Mesodermal cell (in vitro differentiated cells): ENCODE data around the gene THOP1. TPM values are rescaled to one million over a fixed set of nuclear protein-coding genes. Genes with fewer than 3 reads are reported as not detected.

Experiments used
- H3K27ac ChIP-seq: 2 replicates; pipeline ENCODE4 v1.7.0; 2013; ENCODE audit warnings: mild to moderate bottlenecking, low read depth, low read length, moderate library complexity; ENCODE audit not compliant: severe bottlenecking
- H3K36me3 ChIP-seq: 2 replicates; pipeline ENCODE4 v1.7.1; 2013; ENCODE audit warnings: mild to moderate bottlenecking, low read length, moderate library complexity; ENCODE audit not compliant: control insufficient read depth, insufficient read depth
- H3K4me1 ChIP-seq: one replicate; pipeline ENCODE4 v1.7.1; 2013; ENCODE audit warnings: mild to moderate bottlenecking, low read length; ENCODE audit not compliant: insufficient read depth, control insufficient read depth, poor library complexity, severe bottlenecking
- H3K4me3 ChIP-seq: 2 replicates; pipeline ENCODE4 v1.7.0; 2013; ENCODE audit warnings: low read length, control low read depth, mild to moderate bottlenecking; ENCODE audit not compliant: insufficient read depth, poor library complexity, severe bottlenecking; ENCODE audit errors: extremely low read depth
- H3K9me3 ChIP-seq: 2 replicates; pipeline ENCODE4 v1.7.1; 2013; ENCODE audit warnings: mild to moderate bottlenecking, low read length, moderate library complexity; ENCODE audit not compliant: control insufficient read depth
- WGBS, 2 experiments: methylation state at CpG; one replicate each; pipeline ENCODE4 v1.1.5; 2013; ENCODE audit warnings: missing lambda C conversion rate in 2 of 2; ENCODE audit not compliant: insufficient coverage in 2 of 2; 5-methylcytosine and 5-hydroxymethylcytosine counted together
- polyA plus RNA-seq, 2 experiments: library from polyadenylated mRNA; stranded (reverse); fragments of 50-300 nt; gene quantifications; one replicate each; pipeline ENCODE4 v1.2.3, GENCODE V29; 2013

THOP1 gene
- polyA plus RNA-seq (2013, experiment 1 of 2) = 64.4 TPM
- 54.1 TPM for polyA plus RNA-seq (2013, experiment 2 of 2)

GRCh38 chr19:2785244-2785997 is at the start of gene THOP1:
Gene THOP1 (plus strand): TSS chr19:2785503. CDS start chr19:2785663, 160 bp downstream.
- 0% methylated on average over 50 to 55 of the region's 78 CpGs for WGBS, 2 experiments
- H3K4me3 ChIP-seq = peak within 1 kb of the TSS; percentile 93
- H3K27ac ChIP-seq = peak within 1 kb of the TSS; percentile 85
- H3K36me3 ChIP-seq = peaks cover 34% of the 10 kb centered on the region
- H3K4me1 ChIP-seq = peaks cover 18% of the 10 kb centered on the region
- H3K9me3 ChIP-seq = peaks cover 7% of the 10 kb centered on the region

GRCh38 chr19:2736550-2737190 is 48.6 kb upstream of the THOP1 start:
- Histone ChIP-seq H3K9me3 (peaks cover 5% of the 10 kb centered on the region), H3K27ac (no peak overlapping the region), H3K4me1 (no peaks in the 10 kb centered on the region), H3K4me3 (no peak overlapping the region), H3K36me3 (peaks cover 35% of the 10 kb centered on the region)
- 95% methylated on average over 10 to 11 of the region's 15 CpGs for WGBS, 2 experiments

- no peak within 1 kb of the TSS for H3K27ac ChIP-seq
- no peaks in the 10 kb centered on the region for H3K4me1 ChIP-seq
- peaks cover 24% of the 10 kb centered on the region for H3K36me3 ChIP-seq
- H3K4me3 ChIP-seq = peak within 1 kb of the TSS; percentile 92
- peaks cover 5% of the 10 kb centered on the region for H3K9me3 ChIP-seq
- 1% methylated on average over 44 to 61 of the region's 64 CpGs for WGBS, 2 experiments
Measured at GRCh38 chr19:2739602-2740313, 45.5 kb upstream of the THOP1 start, which contains the start of gene SLC39A3. Gene SLC39A3 (minus strand): TSS chr19:2740017. CDS start chr19:2737257, 2,760 bp downstream.

- Histone ChIP-seq H3K4me3 (no peak overlapping the region), H3K4me1 (no peaks in the 10 kb centered on the region), H3K36me3 (peaks cover 20% of the 10 kb centered on the region), H3K9me3 (peaks cover 5% of the 10 kb centered on the region), H3K27ac (no peak overlapping the region)
- 47 to 53% methylated on average over 11 to 13 of the region's 13 CpGs for WGBS, 2 experiments
Measured at GRCh38 chr19:2740314-2740656, 45.0 kb upstream of the THOP1 start.

- Histone ChIP-seq H3K27ac (no peak overlapping the region), H3K36me3 (no peaks in the 10 kb centered on the region), H3K4me1 (no peaks in the 10 kb centered on the region), H3K9me3 (no peaks in the 10 kb centered on the region), H3K4me3 (no peak overlapping the region)
- WGBS, 2 experiments = 60 to 78% methylated on average over 7 to 8 of the region's 8 CpGs
Measured at GRCh38 chr19:2743099-2743498, 42.2 kb upstream of the THOP1 start.

GRCh38 chr19:2744113-2744512 is 41.2 kb upstream of the THOP1 start:
- no peaks in the 10 kb centered on the region for H3K36me3 ChIP-seq
- no peak overlapping the region for H3K27ac ChIP-seq
- H3K4me1 ChIP-seq = no peaks in the 10 kb centered on the region
- no peak overlapping the region for H3K4me3 ChIP-seq
- WGBS, 2 experiments = 33 to 37% methylated on average over 1 to 2 of the region's 4 CpGs
- H3K9me3 ChIP-seq = no peaks in the 10 kb centered on the region

- H3K27ac ChIP-seq = no peak overlapping the region
- no peak overlapping the region for H3K4me3 ChIP-seq
- no peaks in the 10 kb centered on the region for H3K9me3 ChIP-seq
- no peaks in the 10 kb centered on the region for H3K4me1 ChIP-seq
- WGBS, 2 experiments = 83 to 84% methylated on average over 4 to 5 of the region's 7 CpGs
- H3K36me3 ChIP-seq = no peaks in the 10 kb centered on the region
Measured at GRCh38 chr19:2747349-2747748, 38.0 kb upstream of the THOP1 start.

- H3K36me3 ChIP-seq = peaks cover 26% of the 10 kb centered on the region
- no peaks in the 10 kb centered on the region for H3K9me3 ChIP-seq
- no peak overlapping the region for H3K4me3 ChIP-seq
- no peak overlapping the region for H3K27ac ChIP-seq
- 86 to 87% methylated on average over 16 to 17 of the region's 17 CpGs for WGBS, 2 experiments
- H3K4me1 ChIP-seq = no peaks in the 10 kb centered on the region
Measured at GRCh38 chr19:2750808-2751437, 34.4 kb upstream of the THOP1 start.

- H3K9me3 ChIP-seq = no peaks in the 10 kb centered on the region
- peaks cover 31% of the 10 kb centered on the region for H3K36me3 ChIP-seq
- H3K4me1 ChIP-seq = no peaks in the 10 kb centered on the region
- 91 to 92% methylated on average over 13 to 21 of the region's 21 CpGs for WGBS, 2 experiments
- no peak overlapping the region for H3K4me3 ChIP-seq
- no peak overlapping the region for H3K27ac ChIP-seq
Measured at GRCh38 chr19:2751438-2751830, 33.9 kb upstream of the THOP1 start.

- no peaks in the 10 kb centered on the region for H3K9me3 ChIP-seq
- no peaks in the 10 kb centered on the region for H3K4me1 ChIP-seq
- H3K27ac ChIP-seq = no peak overlapping the region
- 91 to 94% methylated on average over 41 to 43 of the region's 43 CpGs for WGBS, 2 experiments
- no peak overlapping the region for H3K4me3 ChIP-seq
- peaks cover 58% of the 10 kb centered on the region for H3K36me3 ChIP-seq
Measured at GRCh38 chr19:2754659-2755447, 30.4 kb upstream of the THOP1 start.
